Measurements from ENCODE around the gene VRK3.

DNA sequence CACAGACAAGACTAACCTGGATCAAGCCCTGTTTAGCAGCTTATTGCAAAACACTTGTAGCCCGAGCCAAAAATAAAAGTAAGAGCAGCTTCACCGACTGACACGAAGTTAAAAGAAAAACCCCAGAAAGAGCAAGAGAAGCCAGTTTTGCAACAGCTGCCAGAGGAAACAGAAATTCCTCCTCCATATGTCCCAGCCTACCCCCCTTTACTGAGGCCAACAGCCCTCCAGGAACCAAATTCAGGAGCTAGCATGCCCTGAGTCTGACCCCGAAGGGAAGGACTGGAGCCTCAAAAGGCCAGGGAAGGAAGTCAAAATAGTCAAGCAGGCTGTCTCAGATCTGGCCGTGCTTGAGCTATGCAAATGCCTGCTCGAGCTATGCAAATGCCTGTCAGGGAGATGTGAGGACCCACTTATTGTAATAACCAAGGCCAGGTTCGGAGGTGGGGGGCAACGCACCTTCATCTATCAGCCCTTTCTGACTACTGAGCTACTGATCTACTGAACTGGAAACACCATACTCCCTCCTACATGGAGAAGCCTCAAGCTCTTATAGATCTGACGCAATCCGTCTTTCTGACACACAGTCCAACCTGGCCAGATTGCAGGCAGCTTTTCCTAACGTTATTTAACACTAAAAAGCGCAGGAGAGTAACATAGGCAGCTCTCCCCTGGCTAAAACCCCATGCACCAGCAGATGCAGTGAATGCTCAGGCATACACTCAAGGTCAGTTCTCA lies 70.9 kb downstream of the VRK3 start:
- no peak for TF ChIP-seq POLR2A (IDR thresholded peaks at IDR 0.05)
- TF ChIP-seq, protein P1, sequence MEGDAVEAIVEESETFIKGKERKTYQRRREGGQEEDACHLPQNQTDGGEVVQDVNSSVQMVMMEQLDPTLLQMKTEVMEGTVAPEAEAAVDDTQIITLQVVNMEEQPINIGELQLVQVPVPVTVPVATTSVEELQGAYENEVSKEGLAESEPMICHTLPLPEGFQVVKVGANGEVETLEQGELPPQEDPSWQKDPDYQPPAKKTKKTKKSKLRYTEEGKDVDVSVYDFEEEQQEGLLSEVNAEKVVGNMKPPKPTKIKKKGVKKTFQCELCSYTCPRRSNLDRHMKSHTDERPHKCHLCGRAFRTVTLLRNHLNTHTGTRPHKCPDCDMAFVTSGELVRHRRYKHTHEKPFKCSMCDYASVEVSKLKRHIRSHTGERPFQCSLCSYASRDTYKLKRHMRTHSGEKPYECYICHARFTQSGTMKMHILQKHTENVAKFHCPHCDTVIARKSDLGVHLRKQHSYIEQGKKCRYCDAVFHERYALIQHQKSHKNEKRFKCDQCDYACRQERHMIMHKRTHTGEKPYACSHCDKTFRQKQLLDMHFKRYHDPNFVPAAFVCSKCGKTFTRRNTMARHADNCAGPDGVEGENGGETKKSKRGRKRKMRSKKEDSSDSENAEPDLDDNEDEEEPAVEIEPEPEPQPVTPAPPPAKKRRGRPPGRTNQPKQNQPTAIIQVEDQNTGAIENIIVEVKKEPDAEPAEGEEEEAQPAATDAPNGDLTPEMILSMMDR (IDR thresholded peaks at IDR 0.05): no peak
